GM19351 (cell line): ENCODE results near the gene ACSL3.
"Not testable (repeated sequence)": the region's sequence is repeated elsewhere in the genome, so short reads cannot be mapped to it uniquely, and the experiment has no call there.

Experiments
- ATAC-seq: cut with Tn5 transposase; IDR thresholded peaks from one replicate; pipeline ENCODE4 v1.9.1; 2021; ENCODE audit warnings: mild to moderate bottlenecking, moderate library complexity; ENCODE audit not compliant: unreplicated experiment

Gene ACSL3

DNA sequence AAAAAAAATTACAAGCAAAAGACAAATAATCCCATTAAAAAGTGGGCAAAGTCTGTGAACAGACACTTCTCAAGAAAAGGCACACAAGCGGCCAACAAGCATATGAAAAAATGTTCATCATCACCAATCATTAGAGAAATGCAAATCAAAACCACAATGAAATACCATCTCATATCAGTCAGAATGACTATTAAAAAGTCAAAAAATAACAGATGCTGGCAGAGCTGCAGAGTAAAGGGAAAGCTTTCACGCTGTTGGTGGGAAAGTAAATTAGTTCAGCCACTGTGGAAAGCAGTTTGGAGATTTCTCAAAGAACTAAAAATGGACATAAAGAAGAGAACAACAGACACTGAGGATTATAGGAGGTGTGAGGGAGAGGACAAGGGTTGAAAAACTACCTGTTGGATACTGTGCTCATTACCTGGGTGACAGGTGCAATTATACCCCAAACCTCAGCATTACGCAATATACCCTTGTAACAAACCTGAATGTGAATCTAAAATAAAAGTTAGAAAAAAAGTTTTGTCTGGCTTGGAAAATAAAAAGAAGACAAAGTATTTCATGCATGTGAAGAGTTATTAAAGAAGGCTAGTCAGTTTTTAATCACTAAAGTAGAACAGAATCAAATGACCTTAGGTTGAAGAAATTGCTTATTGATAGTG lies 8.7 kb upstream of the ACSL3 start:
- no peak for ATAC-seq

DNA sequence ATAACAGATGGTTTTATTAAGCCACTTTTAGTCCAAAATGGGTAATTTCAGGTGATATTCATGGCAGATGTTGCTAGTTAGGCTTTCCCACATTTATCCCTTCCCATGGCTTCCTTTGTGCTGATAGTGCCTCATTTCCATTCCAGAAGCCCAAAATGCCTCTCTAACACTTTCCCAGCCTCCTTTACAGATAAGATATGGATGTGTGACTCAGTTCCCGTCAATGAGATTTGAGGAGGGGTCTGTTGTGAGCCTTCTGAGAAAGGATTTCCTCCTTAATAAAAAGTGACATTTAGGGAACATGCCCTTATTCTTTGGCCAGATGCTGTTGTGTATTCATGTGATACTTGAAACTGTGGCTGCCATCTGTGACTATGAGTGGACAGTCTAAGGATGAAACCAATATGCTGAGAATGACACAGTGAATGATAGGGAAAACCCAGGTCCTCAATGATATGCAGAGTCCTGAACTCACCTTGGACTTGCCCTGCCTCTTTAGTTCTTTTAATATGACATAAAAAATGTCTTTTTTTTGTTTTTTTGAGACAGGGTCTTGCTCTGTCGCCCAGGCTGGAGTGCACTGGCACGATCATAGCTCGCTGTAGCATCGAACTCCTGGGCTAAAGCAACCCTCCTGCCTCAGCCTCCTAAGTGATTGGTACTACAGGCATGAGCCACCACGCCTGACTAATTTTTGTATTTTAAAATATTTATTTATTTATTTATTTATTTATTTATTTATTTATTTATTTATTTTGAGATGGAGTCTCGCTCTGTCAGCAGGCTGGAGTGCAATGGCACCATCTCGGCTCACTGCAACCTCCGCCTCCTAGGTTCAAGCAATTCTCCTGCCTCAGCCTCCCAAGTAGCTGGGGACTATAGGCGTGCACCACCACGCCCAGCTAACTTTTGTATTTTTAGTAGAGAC lies 5.8 kb upstream of the ACSL3 start:
- no peak for ATAC-seq

DNA sequence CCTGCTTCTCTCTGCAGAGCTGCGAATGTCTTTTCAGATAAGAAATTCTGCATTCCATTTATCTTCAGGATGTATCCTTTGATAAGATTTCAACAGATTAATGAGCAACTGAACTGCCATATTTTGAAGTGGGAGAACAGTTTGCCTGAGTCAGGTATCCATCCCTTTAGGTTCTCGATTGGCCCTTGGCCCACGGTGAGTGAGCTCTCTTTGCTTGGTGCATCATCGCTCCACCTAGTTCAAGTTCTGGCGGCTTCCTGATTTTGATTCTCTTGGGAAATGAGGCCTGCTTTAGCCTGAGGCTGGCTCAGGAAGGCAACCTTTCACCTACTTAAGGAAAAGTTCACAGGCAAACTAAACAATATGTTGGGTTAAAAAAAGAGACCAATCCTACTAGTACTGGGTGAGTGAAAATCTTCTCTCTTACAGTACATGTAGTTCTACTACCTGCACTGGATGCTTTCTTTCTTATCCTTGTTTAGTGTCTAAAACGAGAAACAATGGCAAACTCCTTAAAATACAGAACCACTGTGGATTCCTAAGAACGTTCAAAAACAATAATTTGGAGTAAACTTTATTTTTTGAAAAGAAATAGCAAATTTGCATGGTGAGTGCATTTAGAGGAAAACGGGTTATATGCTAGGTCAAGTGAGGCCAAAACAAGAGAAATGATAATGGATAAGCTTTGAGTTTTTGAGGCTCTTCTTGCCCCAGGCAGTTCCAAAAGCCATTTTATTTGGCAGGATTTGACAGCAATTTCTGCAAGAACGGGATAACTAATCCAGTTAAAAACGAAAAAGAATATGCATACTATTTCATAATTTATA lies 837 bp upstream of the ACSL3 start:
- ATAC-seq: no peak

DNA sequence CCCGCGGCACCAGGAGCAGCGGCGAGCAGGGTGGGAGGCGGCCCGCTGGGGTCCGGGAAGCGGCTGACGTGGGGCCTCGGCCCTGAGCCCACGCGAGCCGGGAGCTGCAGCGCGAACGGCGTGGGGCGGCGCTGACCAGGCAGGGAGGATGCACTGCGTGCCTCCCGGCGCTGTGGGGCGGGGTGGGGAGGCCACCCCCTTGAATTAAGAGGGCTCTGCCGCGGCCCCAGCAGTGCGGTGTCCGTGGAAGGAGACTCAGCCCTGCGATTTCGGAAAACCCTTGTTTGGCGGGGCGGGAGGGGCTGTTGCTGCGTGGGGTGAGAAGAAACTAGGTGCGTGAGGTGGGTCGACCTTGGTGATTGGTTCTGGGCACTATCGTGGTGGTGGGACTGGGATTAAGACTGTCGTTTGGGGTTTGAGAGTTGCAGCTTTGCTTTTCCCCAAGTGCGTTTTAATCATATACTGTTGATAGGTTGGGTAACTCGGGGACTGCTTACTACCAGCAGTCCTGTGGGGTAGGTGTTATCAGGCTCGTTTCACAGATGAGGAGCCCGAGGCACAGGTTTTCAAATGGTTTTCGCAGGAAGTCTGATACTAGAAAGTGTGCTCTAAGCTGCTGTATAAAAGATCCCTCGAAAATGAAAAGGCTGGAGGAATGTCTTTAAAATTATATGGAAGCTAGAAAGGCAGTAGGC lies 722 bp downstream of the ACSL3 start:
- ATAC-seq: peak; percentile 36

DNA sequence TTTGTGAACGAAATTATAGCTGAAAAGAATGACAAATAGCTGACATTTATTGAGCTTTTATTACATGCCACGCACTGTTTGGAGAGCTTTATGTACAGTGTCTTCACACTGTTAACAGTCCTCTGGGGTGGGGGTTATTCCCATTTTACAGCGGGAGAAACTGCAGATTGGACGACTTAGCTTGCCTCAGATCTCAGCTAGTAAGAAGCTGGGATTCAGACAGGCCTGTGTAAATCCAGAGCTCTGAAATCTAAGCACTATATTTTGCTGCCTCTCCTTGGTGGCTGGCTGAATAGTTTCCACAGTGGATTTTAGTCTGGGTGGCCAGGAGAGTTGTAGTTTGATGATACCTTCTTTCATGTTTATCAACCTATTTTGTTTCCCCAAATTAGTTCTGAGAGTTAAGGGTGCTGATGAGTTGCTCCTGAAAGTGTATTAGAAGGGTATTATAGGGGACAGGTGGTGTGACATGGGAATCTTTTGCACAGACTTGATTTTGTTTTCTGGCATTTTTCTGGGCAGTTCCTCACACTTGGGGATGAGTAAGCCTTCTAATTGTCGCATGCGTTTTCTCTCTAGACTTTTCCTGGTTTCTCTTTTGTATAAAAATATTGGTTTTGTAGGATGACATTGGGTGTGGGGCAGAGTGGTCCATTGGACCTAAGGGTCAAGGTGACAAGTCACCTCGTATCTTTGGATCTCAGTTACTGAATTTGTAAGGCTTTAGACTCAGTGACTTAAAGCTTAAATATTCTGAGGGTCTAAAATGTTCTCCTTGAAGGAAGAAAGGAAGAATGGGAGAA lies 1.5 kb downstream of the ACSL3 start:
- ATAC-seq: no peak

DNA sequence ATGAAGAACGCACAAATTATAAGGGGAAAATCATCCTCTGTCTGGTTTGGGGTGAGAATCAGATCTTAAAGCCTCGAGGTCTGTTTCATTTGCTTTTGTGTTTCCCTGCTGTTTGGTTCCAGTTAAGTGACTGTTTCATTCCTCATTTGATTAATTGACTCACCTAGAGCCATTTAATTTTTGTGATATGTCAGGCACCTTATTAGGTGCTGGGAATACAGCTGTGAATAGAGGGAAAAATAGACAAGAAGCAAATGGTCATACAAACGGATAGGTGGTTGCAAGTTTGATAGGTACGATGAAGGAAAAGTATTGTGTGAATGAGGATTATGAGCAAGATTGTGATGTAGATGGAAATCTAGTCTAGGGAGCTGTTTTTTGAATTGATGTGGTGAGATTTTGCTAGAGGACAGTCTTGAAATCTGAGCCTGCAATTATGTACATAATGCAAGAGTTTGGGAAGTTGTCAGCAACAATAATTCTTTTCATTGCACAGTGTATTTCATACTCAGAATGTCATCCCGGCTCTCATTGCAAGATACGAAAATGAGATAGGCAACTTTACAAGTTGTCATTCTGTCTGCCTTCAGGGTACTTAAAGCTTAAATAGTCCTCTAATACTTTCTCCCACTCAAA lies 2.2 kb downstream of the ACSL3 start:
- no peak for ATAC-seq

DNA sequence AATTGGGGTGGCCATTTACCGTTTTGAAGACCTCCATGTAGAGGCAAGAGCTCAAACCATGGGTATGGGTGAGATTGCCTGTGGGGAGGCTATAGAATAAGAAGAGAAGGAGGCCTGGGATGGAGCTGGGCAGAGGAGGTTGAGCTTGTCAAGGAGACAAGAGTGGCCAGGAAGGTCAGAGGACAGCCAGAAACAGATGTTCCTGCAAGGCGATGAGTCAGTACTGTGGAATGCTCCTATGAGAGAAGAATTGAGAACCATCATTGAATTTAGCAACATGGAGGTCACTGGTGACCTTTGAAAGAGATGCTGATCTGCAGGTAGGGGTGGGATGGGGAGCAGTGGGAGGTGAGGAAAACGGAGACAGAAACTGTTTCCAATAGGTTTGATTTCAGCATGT lies 3.5 kb downstream of the ACSL3 start:
- ATAC-seq: no peak

DNA sequence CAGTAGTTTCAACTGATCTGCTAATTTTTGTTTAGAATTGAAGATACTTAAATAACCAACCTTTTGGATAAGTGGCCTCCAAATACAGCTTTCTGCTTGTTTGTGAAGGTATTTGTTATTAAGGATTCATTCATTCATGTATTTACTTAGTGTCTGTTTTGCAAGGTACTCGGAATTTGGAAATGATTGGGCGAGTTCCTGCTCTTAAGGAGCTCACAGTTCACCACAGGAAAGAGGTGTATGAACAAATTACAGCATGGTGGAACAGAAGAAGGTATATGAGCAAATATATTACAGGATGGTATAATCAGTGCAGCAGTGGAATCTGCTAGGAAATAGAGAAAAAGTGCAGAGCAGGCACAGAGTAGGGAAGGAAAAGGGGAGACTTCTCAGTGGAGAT lies 4.5 kb downstream of the ACSL3 start:
- no peak for ATAC-seq

DNA sequence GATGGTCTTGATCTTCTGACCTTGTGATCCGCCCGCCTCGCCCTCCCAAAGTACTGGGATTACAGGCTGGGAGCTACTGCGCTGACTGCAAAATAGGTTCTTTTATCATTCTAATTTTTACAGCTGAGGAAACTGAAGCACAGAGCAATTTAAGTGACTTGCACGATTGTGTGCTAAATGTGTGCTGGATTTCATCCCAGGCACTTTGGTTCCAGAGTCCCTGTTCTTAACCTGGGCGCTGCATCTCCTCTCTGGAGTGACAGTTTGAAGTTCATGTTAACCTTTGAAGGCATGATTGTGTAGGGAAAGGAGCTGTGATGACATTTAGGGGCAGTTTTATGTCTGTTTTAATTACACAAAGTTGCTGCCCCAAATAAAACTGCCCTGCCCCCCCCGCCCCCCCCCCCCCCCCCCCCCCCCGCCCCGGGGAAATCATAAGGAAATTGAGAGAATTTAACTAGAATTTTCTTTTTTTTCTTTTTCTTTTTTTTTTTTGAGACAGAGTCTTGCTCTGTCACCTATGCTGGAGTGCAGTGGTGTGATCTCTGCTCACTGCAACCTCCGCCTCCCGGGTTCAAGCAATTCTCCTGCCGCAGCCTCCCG lies 5.6 kb downstream of the ACSL3 start:
- no peak for ATAC-seq

DNA sequence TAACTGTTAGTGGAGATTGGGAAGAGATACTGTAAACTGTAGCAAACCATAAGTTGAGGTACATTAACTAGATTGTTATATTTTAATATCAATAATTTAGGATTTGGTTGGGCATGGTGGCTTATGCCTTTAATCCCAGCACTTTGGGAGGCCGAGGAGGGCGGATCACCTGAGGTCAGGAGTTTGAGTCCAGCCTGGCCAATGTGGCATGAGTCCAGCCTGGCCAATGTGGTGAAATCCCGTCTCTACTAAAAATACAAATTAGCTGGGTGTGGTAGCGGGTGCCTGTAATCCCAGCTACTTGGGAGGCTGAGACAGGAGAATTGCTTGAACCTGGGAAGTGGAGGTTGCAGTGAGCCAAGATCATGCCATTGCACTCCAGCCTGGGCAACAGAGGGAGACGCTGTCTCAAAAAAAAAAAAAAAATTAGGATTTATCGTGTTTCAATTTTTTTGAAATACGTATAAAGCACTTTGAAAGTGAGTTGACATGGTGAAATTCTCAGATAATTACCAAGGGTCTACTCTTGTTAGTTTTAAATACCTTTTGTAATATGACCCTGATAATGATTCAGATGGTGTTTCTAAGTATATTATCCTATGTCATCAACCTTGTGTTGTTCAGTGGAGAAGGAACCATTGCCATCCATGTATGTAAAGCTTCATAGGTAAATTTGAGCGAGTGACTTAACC lies 7.9 kb downstream of the ACSL3 start:
- ATAC-seq: not testable (repeated sequence)

DNA sequence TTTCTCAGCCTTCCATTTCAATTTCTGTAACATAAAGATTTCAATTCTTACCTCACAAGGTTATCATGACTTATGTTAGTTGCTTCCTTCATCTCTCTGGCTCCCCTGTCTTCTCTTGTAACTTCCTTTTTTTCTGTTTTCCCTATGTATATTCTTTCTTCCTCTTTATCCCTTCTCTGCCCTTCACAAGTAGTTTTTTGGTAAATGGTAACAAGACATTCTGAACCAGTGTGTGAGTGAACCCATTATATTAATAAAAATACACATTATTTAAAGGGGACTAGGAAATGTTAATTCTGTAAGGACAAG lies 8.4 kb downstream of the ACSL3 start:
- ATAC-seq: no peak

DNA sequence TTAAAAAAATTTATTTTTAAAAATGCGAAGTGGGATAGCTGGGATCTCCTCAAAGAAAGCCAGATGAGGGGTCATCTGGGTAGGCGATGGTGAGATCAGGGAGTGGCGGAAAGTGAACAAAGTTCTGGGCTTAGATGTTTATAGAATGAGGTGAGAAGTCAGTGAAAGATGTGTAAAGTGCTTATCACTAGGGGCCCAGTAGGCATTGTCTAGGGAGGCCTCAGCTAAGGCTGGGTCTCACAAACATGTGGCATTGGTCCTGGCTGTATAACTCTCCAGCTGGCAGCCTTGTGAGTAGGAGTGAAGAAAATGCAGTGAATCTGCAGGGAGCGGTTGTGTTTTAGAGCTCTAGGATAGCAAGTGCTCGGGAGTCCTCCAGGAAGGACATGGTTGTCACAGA lies 10.5 kb downstream of the ACSL3 start:
- no peak for ATAC-seq

DNA sequence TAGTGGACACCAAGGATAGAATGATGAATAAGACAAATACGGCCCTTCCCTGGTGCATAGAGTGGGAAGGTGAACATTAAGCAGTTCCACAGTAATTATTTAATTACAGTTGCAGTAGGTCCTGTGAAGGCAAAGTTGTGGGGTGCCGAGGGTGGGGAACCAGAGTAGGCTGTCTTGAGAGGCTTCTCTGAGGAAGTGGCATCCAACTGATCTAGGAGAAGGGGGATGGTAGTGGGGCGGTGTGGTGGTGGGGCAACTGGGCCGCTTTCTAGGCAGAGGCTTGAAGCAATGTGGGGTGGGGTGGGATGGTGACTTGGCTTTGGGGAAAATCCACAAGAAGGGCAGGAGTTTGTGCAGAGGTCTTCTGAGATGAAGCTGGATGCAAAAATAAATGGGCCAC lies 11.7 kb downstream of the ACSL3 start:
- no peak for ATAC-seq

DNA sequence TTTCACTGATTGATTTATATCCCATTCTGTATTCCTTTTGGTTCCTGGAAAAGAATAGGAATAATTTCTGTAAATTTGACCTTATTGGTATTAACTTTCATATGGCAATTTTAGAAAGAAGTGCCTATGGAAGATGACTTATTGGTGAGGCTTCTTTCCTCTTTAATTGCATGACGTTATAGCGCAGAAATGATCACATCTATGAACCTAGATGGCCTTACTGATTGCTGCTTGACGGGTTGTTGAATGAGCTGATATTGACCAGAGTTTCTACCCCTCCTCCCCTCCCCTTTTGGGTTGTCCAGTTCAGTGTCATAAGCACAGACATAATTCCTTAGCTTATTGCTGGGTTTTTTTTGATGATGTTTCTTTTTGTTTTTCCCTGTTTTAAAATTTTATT lies 14.6 kb downstream of the ACSL3 start:
- ATAC-seq: no peak

DNA sequence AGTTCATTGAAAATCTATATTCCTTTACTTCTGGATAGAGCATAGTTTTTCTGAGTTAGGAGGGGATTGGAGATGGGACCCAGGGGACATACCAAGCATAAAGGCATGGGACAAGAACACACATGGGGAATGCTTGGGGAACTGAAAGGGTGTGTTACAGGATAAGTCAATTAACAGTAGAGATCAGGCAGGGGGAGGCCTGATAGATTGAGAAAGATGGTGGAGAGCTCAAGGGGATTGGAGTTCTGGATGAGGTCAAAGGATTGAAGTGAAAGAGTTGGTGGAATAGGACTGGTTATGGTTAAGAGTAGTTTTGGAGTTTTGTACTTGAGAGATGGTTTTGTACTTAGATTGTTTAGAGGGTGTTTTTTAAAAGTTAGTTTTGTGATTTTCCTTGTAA lies 16.1 kb downstream of the ACSL3 start:
- no peak for ATAC-seq

DNA sequence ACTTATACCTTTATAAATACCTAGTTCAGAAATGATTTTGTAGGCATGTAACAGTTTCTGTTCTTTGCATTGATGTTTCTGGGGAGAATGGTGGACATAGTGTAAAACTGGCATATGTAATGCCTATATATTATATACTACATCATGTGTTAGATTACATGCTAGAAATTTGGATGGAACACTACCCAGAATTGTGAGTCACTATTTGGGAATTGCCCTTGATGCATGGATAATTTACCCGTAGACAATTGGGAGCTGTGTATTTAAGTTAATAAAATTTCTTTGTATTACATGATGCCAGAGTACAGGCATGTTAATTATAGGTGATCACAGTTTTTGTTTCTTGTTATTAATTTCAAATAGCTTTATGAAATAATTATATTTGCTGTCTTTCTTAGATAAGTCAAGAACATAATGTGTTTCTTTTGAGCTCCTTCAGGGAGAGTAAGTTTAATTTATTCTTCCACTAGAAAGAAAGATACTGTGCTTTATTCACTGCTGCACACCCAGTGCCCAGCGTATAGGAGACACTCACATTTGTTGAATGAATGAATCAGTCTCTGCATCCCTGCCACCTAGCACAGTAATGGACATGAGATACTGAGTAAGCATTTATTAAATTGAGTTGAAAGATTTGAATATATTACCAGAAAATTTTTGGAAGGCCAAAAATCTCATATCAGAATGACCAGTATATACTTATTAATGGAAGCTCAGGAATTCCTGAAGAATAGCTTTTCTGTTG lies 16.9 kb downstream of the ACSL3 start:
- no peak for ATAC-seq

DNA sequence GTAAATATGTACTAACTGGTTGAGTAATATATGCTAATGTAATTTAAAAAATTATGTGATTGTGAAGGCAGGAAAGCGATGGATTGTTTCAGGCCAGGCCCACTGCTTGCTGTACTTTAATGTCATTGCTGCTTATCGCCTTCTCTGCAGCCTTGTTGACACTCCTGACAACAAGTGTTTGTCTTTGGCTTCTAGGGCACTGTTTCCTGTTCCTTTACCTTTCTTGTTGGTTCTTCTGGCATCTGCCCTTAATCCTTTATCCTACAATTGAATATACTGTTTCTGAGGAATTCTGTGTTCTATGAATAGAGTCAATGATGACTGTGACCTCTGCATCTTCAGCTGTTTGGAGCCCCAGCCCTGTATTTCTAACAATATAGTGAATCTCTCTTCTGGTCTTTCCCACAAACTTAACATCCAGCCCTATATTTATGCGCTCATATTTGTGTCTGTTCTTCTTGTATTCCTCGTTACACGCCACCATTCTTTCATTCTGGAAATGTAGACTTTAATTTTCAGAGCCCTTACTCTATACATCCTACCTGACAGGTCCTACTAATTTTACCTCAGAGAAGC lies 17.6 kb downstream of the ACSL3 start:
- ATAC-seq: no peak
